Karpas-422 (cell line): Measurements from ENCODE around the gene VAV3. TPM values are rescaled to one million over a fixed set of nuclear protein-coding genes. Genes with fewer than 3 reads are reported as not detected.

Experiments
- DNase-seq: peaks from one replicate; pipeline ENCODE4 v3.0.0-alpha.2; 2015
- H2AFZ ChIP-seq: fragments of 200-600 bp; sonication (generic); 2 replicates; pipeline ENCODE4 v1.6.1; 2014; ENCODE audit warnings: antibody characterized with exemption, low read length, mixed read lengths
- H3K27ac ChIP-seq: fragments of 200-600 bp; sonication (generic); 2 replicates; pipeline ENCODE4 v1.5.1; 2014; ENCODE audit warnings: mild to moderate bottlenecking, low read length, moderate library complexity
- H3K27me3 ChIP-seq: fragments of 200-600 bp; sonication (generic); 2 replicates; pipeline ENCODE4 v1.6.1; 2014; ENCODE audit warnings: low read length, mixed read lengths
- H3K36me3 ChIP-seq: fragments of 200-600 bp; sonication (generic); 2 replicates; pipeline ENCODE4 v1.6.1; 2014; ENCODE audit warnings: low read length, mixed read lengths; ENCODE audit not compliant: insufficient read depth
- H3K4me1 ChIP-seq: fragments of 200-600 bp; sonication (generic); 2 replicates; pipeline ENCODE4 v1.6.1; 2014; ENCODE audit warnings: mild to moderate bottlenecking, low read length, mixed read lengths
- H3K4me2 ChIP-seq: fragments of 200-600 bp; sonication (generic); 2 replicates; pipeline ENCODE4 v1.6.1; 2014; ENCODE audit warnings: low read length, low read depth, mild to moderate bottlenecking; ENCODE audit not compliant: poor library complexity, severe bottlenecking
- H3K4me3 ChIP-seq: fragments of 200-600 bp; sonication (generic); 2 replicates; pipeline ENCODE4 v1.5.1; 2014; ENCODE audit warnings: mild to moderate bottlenecking, antibody characterized with exemption, low read length, mixed read lengths
- H3K79me2 ChIP-seq: fragments of 200-600 bp; sonication (generic); 2 replicates; pipeline ENCODE4 v1.6.1; 2014; ENCODE audit warnings: mild to moderate bottlenecking, low read length, mixed read lengths
- H3K9ac ChIP-seq: fragments of 200-600 bp; sonication (generic); 2 replicates; pipeline ENCODE4 v1.6.0; 2014; ENCODE audit warnings: low read length
- H3K9me2 ChIP-seq: fragments of 200-600 bp; sonication (generic), shearing (Covaris generic); replicated peaks from 2 replicates; pipeline ENCODE4 v1.6.0; 2014; ENCODE audit warnings: mild to moderate bottlenecking, low read length, moderate library complexity; ENCODE audit not compliant: insufficient read depth
- H3K9me3 ChIP-seq: fragments of 300-700, 200-600 bp; sonication (generic); 2 replicates; pipeline ENCODE4 v1.6.1; 2014; ENCODE audit warnings: low read length, mixed read lengths
- H4K20me1 ChIP-seq: fragments of 200-600 bp; sonication (generic); 2 replicates; pipeline ENCODE4 v1.6.1; 2014; ENCODE audit warnings: mild to moderate bottlenecking, antibody characterized with exemption, low read length, low read depth; ENCODE audit not compliant: insufficient read depth
- total RNA-seq: library from RNA; depleted of rRNA; stranded (reverse); fragments of >200 nt; shearing (Covaris generic); gene quantifications from 2 replicates; pipeline ENCODE4 v1.2.3, GENCODE V29; 2014; ENCODE audit warnings: low replicate concordance

VAV3 gene
- total RNA-seq, 1 experiment from 2014 or later, result 1.1 TPM

- no peaks in the 10 kb centered on the region for H3K9me2 ChIP-seq
- no peak overlapping the region for H3K4me2 ChIP-seq
- no peak overlapping the region for H2AFZ ChIP-seq
- no peak overlapping the region for H3K4me3 ChIP-seq
- no peaks in the 10 kb centered on the region for H3K36me3 ChIP-seq
- no peaks in the 10 kb centered on the region for H3K27me3 ChIP-seq
- H3K9ac ChIP-seq, result no peak overlapping the region
- no peak overlapping the region for H3K27ac ChIP-seq
- no peaks in the 10 kb centered on the region for H4K20me1 ChIP-seq
- no peak for DNase-seq
- no peaks in the 10 kb centered on the region for H3K4me1 ChIP-seq
- H3K9me3 ChIP-seq, result no peaks in the 10 kb centered on the region
- H3K79me2 ChIP-seq, result no peaks in the 10 kb centered on the region
Observed at GRCh38 chr1:108000620-108001111, 35.7 kb upstream of the VAV3 start.

- no peaks in the 10 kb centered on the region for H3K36me3 ChIP-seq
- H3K4me1 ChIP-seq, result no peaks in the 10 kb centered on the region
- no peaks in the 10 kb centered on the region for H3K9me3 ChIP-seq
- H3K9ac ChIP-seq, result no peak overlapping the region
- no peak for DNase-seq
- no peaks in the 10 kb centered on the region for H3K27me3 ChIP-seq
- no peaks in the 10 kb centered on the region for H3K9me2 ChIP-seq
- H3K4me2 ChIP-seq, result no peak overlapping the region
- H2AFZ ChIP-seq, result no peak overlapping the region
- no peak overlapping the region for H3K27ac ChIP-seq
- no peaks in the 10 kb centered on the region for H4K20me1 ChIP-seq
- no peaks in the 10 kb centered on the region for H3K79me2 ChIP-seq
- no peak overlapping the region for H3K4me3 ChIP-seq
Observed at GRCh38 chr1:108000184-108000583, 35.2 kb upstream of the VAV3 start.

DNA sequence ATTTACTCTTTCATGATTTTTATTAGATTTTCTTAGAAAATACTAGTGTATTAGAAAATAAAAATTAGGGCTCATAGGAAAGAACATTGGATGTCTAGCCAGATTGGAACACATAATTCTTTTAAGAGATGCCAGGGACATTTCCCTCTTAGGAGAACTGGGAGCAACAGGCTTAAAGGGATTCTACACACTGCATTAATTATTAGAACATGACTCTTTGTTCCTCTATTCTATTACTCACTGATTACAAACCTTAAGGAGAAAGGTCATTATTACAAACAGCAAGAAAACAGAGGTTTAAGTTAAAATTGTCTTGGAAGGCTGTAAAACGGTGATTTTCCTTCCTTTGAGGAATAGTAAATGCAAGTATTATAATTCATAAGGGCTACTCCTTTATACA is 32.9 kb upstream of the VAV3 start:
- H3K27ac ChIP-seq, result no peak overlapping the region
- no peaks in the 10 kb centered on the region for H3K36me3 ChIP-seq
- H3K27me3 ChIP-seq, result no peaks in the 10 kb centered on the region
- H3K4me3 ChIP-seq, result no peak overlapping the region
- H3K4me2 ChIP-seq, result no peak overlapping the region
- no peak for DNase-seq
- no peak overlapping the region for H2AFZ ChIP-seq
- no peaks in the 10 kb centered on the region for H3K4me1 ChIP-seq
- no peaks in the 10 kb centered on the region for H3K9me3 ChIP-seq
- H3K9me2 ChIP-seq, result no peaks in the 10 kb centered on the region
- H4K20me1 ChIP-seq, result no peaks in the 10 kb centered on the region
- H3K79me2 ChIP-seq, result no peaks in the 10 kb centered on the region
- no peak overlapping the region for H3K9ac ChIP-seq

- H4K20me1 ChIP-seq, result no peaks in the 10 kb centered on the region
- no peak overlapping the region for H3K27ac ChIP-seq
- no peak overlapping the region for H3K9ac ChIP-seq
- no peaks in the 10 kb centered on the region for H3K79me2 ChIP-seq
- no peak overlapping the region for H2AFZ ChIP-seq
- no peaks in the 10 kb centered on the region for H3K27me3 ChIP-seq
- DNase-seq, result no peak
- no peaks in the 10 kb centered on the region for H3K36me3 ChIP-seq
- H3K4me2 ChIP-seq, result no peak overlapping the region
- H3K4me1 ChIP-seq, result no peaks in the 10 kb centered on the region
- H3K4me3 ChIP-seq, result no peak overlapping the region
- no peaks in the 10 kb centered on the region for H3K9me2 ChIP-seq
- H3K9me3 ChIP-seq, result no peaks in the 10 kb centered on the region
Observed at GRCh38 chr1:107993920-107994319, 28.9 kb upstream of the VAV3 start.

- H3K36me3 ChIP-seq, result no peaks in the 10 kb centered on the region
- H3K79me2 ChIP-seq, result no peaks in the 10 kb centered on the region
- no peak overlapping the region for H3K4me3 ChIP-seq
- no peaks in the 10 kb centered on the region for H3K4me1 ChIP-seq
- H3K27ac ChIP-seq, result no peak overlapping the region
- H3K9me3 ChIP-seq, result no peaks in the 10 kb centered on the region
- H3K27me3 ChIP-seq, result no peaks in the 10 kb centered on the region
- no peaks in the 10 kb centered on the region for H4K20me1 ChIP-seq
- no peaks in the 10 kb centered on the region for H3K9me2 ChIP-seq
- no peak overlapping the region for H2AFZ ChIP-seq
- H3K4me2 ChIP-seq, result no peak overlapping the region
- no peak for DNase-seq
- no peak overlapping the region for H3K9ac ChIP-seq
Observed at GRCh38 chr1:107992347-107992746, 27.4 kb upstream of the VAV3 start.

GRCh38 chr1:107991371-107992066 is 26.5 kb upstream of the VAV3 start:
- Histone ChIP-seq H3K4me3 (no peak overlapping the region), H2AFZ (no peak overlapping the region), H4K20me1 (no peaks in the 10 kb centered on the region), H3K4me1 (no peaks in the 10 kb centered on the region), H3K27ac (no peak overlapping the region), H3K79me2 (no peaks in the 10 kb centered on the region), H3K9ac (no peak overlapping the region), H3K9me3 (no peaks in the 10 kb centered on the region), H3K27me3 (no peaks in the 10 kb centered on the region), H3K36me3 (no peaks in the 10 kb centered on the region), H3K4me2 (no peak overlapping the region), H3K9me2 (no peaks in the 10 kb centered on the region)
- no peak for DNase-seq

GRCh38 chr1:107990606-107991005 is 25.6 kb upstream of the VAV3 start:
- no peak overlapping the region for H3K4me3 ChIP-seq
- no peaks in the 10 kb centered on the region for H3K4me1 ChIP-seq
- no peak for DNase-seq
- no peak overlapping the region for H3K27ac ChIP-seq
- no peaks in the 10 kb centered on the region for H3K27me3 ChIP-seq
- H3K9ac ChIP-seq, result no peak overlapping the region
- no peaks in the 10 kb centered on the region for H3K79me2 ChIP-seq
- no peak overlapping the region for H3K4me2 ChIP-seq
- no peaks in the 10 kb centered on the region for H3K36me3 ChIP-seq
- no peaks in the 10 kb centered on the region for H3K9me2 ChIP-seq
- no peaks in the 10 kb centered on the region for H3K9me3 ChIP-seq
- H4K20me1 ChIP-seq, result no peaks in the 10 kb centered on the region
- no peak overlapping the region for H2AFZ ChIP-seq

- no peak overlapping the region for H3K4me3 ChIP-seq
- DNase-seq, result no peak
- H2AFZ ChIP-seq, result no peak overlapping the region
- H3K27me3 ChIP-seq, result no peaks in the 10 kb centered on the region
- no peak overlapping the region for H3K27ac ChIP-seq
- no peaks in the 10 kb centered on the region for H3K79me2 ChIP-seq
- no peak overlapping the region for H3K4me2 ChIP-seq
- H3K9ac ChIP-seq, result no peak overlapping the region
- no peaks in the 10 kb centered on the region for H3K36me3 ChIP-seq
- no peaks in the 10 kb centered on the region for H3K9me3 ChIP-seq
- no peaks in the 10 kb centered on the region for H4K20me1 ChIP-seq
- no peaks in the 10 kb centered on the region for H3K9me2 ChIP-seq
- no peaks in the 10 kb centered on the region for H3K4me1 ChIP-seq
Observed at GRCh38 chr1:107981277-107981676, 16.3 kb upstream of the VAV3 start.
